Activated CD4-positive, CD25-positive, alpha-beta regulatory T cell treated with anti-CD3 and anti-CD28 coated beads, Interleukin-2, amount 50 U/mL, for 16 hours (primary cell): ENCODE results near the gene SPTLC1.

ENCODE experiments used
- DNase-seq: peaks from one replicate; pipeline ENCODE4 v3.0.0-alpha.2; 2020; ENCODE audit warnings: low read depth, low spot score

The SPTLC1 gene

DNA sequence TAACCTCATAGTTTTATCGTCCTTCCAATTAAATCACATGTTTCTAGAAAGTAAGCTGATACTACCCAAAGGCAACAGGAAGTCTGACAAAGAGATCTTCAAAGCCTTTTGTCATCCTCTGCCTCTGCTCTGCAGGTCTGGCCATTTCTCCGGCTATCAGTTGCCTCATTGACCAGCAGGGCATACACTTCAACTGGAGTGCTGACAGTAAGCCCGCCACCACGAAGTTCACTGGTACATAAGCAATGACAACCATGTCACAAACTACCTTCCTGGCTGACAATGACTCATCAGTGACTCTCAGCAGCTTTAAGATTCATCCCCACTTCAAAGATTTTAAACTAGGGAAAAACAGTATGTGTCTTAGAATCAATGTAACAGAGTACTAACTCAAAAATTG is 20.6 kb downstream of the SPTLC1 start:
- no peak for DNase-seq

DNA sequence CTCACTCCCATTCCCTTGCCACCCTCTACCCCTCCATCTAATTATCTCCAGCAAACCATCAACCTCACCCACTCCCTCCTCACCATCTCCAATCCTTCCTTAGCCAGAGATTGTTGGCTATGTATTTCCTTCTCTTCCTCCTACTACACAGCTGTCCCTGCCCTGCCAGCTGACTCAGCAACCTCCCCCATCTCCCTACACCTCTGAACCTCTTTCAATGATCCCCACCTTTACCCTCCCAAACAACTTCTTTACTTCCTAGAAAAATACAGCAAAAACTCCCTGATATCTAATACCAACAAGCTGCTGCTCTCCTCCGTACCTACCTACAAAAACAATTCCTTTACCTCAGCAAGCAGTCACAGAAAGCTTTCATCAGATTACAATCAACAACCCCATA is 37.3 kb downstream of the SPTLC1 start:
- DNase-seq, result no peak

DNA sequence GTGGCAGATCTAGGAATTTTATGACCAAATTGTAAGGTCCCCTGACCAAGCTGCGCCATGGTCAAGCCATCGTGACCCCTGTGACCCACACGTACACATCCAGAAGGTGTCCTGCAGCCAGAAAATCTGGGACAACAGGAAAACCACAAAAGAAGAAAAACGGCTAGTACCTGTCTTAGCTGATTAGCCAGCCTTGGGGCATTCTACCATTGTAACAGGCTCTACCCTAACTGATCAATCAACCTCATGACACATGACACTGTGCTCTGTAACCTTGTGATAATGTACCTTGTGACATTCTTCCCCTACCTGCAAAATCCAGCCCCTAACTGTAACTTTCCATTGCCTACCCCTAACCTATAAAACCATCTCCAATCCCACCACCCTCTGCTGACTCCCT is 43.6 kb downstream of the SPTLC1 start:
- DNase-seq, result no peak

DNA sequence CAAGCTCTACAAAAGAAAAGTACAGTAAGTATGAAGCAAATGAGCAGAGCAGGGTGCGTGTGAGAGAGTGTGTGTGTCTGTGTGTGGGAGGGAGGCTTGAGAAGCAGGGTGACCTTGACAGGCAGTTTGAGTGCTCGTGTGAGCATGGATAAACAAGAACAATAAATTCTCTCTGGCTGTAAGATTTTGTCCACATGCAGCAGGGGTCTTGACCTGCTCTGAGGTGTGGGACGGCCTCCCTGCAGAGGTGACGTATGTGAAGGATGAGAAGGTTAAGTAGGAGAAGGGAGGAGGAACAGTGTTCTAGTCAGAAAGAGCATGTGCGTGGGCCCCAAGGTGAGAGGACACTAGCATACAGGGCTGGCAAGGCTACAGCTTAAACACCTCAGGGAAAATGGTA is 49.0 kb downstream of the SPTLC1 start:
- no peak for DNase-seq

DNA sequence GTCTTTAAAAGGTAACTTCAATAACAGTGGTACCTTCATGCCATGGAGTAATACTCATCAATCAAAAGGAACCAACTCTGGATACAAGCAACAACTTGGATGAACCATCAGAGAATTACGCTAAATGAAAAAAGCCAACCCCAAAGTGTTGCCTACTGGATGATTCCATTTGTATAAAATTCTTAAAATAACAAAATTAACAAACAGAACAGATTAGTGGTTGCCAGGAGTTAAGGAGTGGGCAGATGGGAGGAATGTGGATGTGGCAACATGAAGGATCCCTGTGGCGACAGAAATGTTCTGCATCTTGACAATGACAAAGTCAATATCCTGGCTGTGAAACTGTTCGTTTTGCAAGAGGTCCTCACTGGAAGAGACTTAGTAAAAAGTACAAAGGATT is 50.5 kb downstream of the SPTLC1 start:
- no peak for DNase-seq

DNA sequence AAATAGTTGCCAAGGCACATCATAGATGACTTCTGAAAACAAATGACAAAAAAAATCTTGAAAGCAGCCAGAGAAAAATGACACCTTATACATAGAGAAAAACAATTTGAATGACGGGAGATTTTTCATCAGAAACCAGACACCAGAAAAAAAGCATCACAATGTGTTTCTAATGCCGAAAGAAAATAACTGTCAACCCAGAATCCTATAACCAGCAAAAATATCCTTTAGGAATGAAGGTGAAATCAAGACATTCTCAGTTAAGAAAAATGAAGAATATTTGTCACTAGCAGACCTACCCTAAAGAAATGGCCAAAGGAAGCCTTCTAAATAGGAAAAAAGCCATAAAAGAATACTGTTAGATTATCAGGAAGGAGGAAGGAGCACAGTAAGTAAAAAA is 54.0 kb downstream of the SPTLC1 start:
- no peak for DNase-seq

DNA sequence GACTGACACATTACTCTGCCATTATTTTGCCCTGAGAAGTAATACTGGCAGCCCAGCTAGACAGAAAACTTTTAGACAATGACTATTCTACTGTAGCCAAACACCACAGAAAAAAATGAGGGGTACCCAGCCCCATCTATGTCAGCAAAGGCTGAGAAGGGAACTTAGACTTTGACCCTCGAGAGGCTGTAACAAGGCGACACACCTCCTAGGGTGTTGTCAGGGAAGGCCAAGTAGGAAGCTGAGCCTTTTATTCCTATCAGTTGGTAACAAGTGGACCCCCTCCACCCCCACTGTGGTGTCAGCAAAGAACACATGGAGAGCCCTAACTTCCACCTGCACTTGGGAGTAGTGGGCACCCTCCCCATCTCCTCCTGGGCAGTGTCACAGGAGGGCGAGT is 55.6 kb downstream of the SPTLC1 start:
- DNase-seq, result no peak

DNA sequence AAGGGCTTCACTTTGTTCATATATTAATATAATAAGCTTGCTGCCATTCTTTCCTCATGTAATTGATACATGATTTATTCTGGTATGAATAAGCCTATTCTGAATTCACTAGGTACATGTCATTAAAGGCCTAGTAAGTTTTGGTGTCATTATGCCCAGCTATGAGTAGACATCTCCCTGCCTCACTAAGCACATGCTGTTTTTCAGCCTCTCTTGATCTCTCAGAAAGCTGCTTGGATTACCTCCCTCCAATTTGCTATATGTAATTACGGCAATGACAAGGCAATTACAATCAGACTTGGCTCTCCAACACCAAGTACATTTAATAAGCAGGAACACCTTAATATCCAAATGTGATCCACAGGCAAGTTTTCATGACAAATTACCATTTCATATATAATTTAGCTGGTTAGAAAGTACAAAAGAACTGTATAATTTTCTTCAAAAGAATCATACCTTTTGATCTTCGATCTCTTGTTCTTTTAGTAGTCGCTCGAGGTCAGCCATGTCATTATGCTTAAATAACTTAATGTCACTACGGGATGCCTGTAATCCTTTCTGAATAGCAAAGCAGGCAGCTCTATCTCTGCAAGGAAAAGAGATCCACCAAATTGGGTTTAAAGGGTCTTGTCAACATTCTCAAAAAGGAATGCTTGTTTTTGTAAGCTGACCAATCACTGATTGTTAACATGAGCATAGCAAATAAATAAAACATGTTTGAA is 56.3 kb downstream of the SPTLC1 start:
- no peak for DNase-seq

DNA sequence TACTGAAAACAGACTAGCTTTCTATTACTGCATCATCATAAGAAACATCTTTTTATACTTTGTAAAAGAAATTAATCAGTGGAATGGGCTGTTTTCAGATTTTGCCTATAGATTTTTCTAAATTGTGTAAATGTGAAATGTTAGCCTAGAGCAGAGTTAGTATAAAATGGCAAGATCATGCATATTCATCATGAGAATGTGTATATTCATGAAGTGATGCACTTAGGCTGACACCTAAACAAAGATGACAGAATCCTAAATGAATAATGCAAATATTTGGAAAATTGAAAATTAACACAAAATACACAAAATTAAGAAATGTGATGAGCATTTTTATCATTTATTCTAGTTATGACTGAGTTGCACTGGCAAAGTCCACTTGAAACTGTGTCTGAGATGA is 57.2 kb downstream of the SPTLC1 start:
- no peak for DNase-seq

DNA sequence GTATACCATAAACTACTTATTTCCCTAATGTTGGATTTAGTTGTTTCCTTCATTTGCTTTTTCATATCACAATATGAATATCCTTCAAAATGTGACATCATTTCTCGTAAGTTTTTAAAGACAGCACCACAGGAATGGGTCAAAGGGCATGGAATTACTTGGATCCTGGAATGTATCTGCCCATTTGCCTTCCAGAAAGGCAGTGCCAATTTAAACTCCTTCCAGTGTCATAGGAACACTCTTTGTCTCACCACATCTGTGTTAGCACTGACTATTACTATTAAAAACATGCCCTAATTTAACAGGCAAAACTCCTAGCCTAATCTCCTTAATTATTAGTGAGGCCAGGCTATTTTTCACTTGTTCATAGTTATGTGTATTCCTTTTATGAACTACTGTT is 58.0 kb downstream of the SPTLC1 start:
- DNase-seq, result no peak

DNA sequence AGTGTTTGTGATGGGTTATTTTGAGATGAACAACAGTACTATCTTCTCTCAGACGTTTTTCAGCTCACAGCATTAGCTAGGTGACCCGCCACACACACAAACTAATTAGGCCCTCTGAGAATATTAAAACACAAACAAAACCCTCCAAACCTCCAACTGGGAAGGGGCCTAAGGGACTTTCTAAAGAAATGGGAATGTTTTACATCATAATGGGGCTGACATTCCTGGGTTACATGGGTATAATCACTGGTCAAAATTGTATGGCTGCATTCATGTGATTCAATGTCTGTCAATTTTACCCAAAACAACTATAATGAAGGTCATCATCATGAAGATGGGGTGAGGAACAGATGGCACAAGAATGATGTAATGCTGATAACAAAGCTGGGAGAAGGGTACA is 59.6 kb downstream of the SPTLC1 start:
- DNase-seq, result no peak

DNA sequence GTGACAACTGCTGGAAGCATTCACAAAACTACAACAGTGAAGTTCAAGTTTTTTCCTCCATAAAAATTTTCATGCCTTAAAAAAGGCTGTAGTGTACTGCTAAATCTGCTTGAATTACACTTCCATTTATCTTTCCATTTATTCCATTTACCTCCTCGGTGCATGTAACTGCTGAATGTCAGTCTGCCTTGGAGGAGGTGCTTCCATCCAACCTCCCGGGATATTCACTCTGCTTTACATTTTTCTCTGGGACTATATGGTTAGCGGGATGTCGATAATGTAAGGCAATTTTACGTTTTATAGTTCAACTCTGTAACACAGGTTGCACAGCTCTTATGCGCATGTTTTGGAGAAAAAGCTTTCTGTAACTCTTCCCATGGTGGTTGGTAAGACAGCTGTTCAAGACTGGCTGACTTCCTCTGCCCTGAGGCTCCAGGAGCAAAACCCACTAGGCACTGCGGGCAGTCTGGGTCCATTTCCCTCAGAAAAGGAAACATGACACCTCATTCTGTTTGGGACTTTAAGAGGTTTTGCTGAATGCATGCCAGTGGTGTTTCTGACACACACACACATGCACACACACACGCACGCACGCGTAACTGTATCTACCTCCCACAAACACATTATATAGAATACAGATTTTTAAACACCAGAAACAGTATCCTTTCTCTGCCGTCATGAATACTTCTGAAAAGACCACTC is 66.1 kb downstream of the SPTLC1 start:
- no peak for DNase-seq

DNA sequence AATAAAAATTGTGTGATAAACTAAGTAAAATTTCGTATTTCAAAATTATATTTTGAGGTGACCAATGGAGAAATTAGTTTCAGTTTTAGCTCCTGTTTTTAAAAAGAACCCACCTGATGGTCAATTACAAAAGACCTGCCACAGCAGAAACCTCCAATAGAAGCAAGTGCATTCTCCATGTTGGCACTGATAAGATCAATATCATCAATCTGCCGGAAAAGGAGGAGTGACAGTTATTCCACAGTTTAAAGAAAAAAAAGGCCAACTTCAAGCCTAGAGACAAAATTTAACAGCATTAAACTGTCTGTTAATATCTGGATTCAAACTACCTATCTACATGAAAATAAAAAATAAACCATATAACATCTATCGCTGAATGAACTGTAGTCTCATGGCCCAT is 67.7 kb downstream of the SPTLC1 start:
- no peak for DNase-seq

DNA sequence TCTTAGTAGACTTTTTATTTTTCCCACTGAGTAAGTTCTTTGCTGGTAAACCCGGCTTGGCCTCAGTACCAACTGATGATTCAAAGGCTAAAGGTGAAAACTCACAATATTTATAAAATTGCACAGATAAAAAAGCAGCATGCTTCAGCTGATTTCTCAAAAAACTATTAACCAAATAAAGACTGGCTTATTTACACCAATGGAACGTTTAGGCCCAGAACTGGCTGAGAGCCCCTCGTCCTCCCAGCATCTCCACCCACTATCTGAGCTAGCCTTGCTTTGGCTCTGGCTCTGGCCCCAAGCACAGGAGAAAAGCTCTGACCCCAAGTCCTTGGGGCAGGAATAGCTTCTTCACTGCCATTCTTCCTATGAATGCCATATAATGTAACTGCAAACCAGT is 68.5 kb downstream of the SPTLC1 start:
- DNase-seq, result no peak

DNA sequence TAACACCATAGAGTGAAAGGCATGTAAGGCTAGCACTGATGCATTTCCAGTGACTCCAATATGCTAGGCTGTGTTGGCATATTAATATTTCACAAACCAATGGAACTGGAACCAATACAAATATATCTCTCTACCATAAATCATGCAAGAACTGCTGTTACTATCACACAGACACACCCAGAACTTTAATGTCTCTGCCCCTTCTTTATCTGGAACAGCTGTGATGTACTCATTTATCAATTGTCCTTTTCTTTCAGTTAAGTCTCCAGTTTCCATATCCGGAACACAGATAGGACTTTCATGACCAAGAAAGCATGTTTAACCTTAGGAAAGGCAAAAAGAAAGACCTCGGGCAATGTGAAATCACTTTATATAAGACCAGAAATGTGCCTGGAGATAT is 70.3 kb downstream of the SPTLC1 start:
- DNase-seq, result no peak

DNA sequence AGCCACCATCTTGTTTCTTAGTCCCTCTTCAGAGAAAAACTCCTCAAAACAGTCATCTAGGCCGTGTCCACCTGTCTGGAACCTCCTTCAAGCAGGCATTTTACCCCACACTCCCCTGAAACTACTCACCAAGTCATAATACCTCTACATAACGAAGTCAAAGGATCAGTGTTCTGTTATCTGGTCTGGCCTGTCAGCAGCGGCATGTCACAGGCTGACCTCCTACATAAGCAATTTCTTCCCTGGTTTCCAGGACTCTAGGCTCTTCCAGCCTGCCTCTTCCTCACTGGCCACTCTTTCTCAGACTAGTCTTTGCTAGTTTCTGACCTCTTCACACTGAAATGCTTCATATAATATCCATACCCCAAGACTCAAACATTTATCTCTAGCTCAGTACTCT is 72.2 kb downstream of the SPTLC1 start:
- DNase-seq, result no peak

DNA sequence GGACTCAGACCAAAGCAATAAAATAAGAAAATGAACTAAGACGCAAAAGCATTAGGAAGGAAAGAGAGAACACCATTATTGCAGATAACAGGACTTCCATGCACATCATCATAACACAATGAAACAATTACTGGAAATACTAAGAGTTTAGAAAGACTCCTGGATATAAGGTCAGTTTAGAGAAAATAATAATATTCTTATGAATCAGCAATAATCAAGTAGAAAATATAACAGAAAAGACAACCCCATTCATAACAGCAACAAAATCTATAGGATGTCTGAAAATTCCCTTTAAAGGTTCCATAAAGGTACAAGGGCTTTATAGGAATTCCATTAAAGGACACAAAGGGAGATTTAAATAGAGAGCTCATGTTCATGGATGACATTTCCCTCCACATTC is 73.0 kb downstream of the SPTLC1 start:
- DNase-seq, result no peak

DNA sequence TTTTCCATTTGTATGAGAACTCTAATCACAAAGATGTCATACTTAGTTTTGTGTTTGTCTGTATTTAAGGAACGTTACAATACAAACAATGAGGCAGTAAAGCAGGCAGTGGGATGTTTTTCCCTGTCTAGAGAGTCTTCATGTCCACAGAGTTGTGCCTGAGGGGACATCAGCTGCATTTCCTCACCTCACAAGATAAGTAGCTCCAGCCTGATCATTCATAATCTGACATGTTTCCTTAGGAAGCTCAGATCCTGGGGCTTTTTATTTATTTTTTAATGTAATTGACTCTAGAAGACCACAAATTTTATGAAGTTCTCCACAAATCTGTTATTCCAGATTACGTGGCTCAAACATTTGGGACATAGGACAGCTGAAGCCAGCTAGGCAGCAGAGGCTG is 78.5 kb downstream of the SPTLC1 start:
- DNase-seq, result no peak

DNA sequence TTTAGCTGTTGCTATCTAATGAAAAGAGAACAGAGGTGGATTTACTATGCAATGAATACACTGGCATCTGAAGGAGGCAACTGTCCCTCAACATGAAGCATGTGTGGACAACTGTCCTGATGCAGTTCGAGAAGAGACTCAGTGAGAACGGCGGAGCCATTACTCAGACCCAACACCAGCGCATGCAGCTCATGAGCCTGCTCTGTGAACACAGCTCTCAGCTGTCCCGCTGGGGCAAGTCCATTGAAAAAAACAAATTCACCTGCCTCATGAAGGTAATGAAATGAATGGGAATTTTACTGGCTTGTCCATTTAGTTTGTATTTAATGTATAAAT is 78.8 kb downstream of the SPTLC1 start:
- DNase-seq, result no peak

DNA sequence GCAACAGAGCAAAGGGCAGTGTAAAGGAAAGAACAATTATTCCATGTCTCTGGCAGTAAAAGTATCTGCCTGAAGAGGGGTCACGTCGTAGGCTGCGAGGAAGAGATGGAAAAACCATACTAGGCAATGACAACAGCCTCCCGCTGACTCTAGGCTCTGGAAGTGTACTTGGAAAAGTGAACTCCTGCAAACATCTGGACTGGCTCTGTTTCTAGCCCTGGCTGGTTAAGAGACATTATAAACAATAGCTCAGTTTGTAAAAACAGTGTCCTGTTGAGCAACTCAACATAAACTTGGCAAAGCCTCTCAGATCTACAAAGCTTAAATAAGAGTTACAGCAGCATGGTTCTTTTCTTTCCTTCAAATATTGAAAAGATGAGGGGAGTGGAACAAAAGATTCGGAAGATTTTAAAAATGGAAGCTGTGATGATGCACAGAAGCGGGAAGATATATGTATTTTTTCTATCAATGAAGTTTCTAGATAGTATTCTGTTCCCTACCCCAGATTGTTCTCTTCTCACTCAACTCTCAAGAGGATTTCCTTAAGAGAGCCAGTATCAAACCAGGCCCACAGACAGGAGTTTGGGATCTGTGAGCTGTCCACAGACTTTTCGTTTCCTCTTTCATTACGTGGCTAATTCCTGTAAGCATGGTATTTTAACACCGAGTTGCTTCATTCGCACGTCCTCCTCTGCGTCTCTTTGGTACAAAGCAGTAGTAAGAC is 79.4 kb downstream of the SPTLC1 start:
- DNase-seq, result no peak

DNA sequence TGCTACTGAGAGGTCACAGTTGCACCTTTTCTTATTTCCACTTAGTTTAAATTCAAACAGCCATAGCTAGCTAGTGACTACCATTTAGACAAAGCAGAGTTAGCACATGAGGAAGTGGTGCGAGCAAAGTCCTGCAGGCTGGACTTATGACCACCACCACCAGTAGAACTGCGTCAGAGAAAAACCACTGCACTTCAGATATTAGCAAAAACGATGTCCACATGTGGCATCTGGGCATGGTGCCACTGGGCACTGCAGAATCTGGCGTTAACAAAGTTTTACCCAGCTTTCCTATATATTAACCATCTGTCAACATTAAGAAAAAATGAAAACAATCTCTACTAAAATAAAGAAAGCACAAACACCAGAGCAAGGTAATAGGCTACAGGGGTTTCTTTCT is 80.1 kb downstream of the SPTLC1 start:
- DNase-seq, result no peak

DNA sequence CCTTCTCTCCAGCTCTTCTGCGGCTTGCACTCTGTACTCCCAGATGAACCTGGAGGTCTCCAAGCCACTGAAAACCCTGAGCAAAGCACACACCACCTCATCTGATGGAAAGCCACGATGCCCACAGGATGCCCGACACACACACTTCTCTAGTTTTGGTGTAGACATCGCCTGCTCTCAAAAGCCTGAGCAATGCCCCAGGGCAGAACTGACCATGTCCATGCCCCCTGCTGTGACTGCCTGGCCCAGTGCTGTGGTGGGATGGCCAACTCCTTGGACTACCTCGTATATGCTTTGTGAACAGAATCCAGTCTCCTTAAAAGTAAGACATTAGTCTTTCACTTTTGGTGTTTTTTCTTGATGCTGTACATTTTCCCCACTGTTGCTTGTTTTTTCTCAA is 81.2 kb downstream of the SPTLC1 start:
- DNase-seq, result no peak

DNA sequence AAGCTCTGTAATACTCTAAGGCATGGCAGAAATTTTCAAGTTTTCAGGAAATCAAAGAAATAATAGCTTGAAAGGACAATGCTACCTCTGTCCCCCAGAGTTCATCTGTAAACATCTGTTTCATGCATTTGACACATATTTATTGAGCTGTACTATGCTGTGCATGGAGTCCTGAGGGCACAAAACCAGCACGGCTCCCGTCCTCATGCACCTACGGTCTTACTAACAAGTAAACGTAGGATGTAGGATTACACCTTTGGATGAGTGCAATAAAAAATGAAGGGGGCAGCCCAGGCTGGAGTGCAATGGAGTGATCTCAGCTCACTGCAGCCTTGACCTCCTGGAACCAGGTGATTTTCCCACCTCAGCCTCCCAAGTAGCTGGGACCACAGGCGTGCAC is 81.9 kb downstream of the SPTLC1 start:
- no peak for DNase-seq
